T-helper 9 cell (primary cell): ENCODE measurements around the gene COX8A.
"Not testable (repeated sequence)": the region's sequence is repeated elsewhere in the genome, so short reads cannot be mapped to it uniquely, and the experiment has no call there.

ENCODE experiments used
- DNase-seq: peaks from one replicate; pipeline ENCODE4 v3.0.0-alpha.2; 2020

COX8A gene

GRCh38 chr11:63970902-63971301 is 3.5 kb upstream of the COX8A start:
- DNase-seq, result no peak

- not testable (repeated sequence) for DNase-seq
Observed at GRCh38 chr11:63973912-63974258, 535 bp upstream of the COX8A start.

GRCh38 chr11:63978551-63979239 is 4.3 kb downstream of the COX8A start:
- DNase-seq, result no peak

- no peak for DNase-seq
Observed at GRCh38 chr11:63979426-63979825, 5.0 kb downstream of the COX8A start.

- DNase-seq, result peak; percentile 55
Observed at GRCh38 chr11:63985812-63986155, 11.4 kb downstream of the COX8A start.

- peak; percentile 79 for DNase-seq
Observed at GRCh38 chr11:63986156-63986931, 11.9 kb downstream of the COX8A start, which contains the start of gene OTUB1. TSS of gene OTUB1 (plus strand) at chr11:63986438. CDS start at chr11:63986457, 19 bp downstream.

- no peak for DNase-seq
Observed at GRCh38 chr11:63986932-63987513, 12.6 kb downstream of the COX8A start.

- DNase-seq, result no peak
Observed at GRCh38 chr11:63991558-63991957, 17.1 kb downstream of the COX8A start.

GRCh38 chr11:63993100-63993499 is 18.7 kb downstream of the COX8A start:
- no peak for DNase-seq

GRCh38 chr11:63993993-63994392 is 19.6 kb downstream of the COX8A start:
- no peak for DNase-seq

- no peak for DNase-seq
Observed at GRCh38 chr11:63996512-63996911, 22.1 kb downstream of the COX8A start.

- no peak for DNase-seq
Observed at GRCh38 chr11:63997104-63997700, 22.8 kb downstream of the COX8A start.

- DNase-seq, result no peak
Observed at GRCh38 chr11:63997801-63998337, 23.4 kb downstream of the COX8A start.

GRCh38 chr11:63998558-63999348 is 24.3 kb downstream of the COX8A start:
- DNase-seq, result no peak

GRCh38 chr11:63999349-64000025 is 25.1 kb downstream of the COX8A start:
- peak; percentile 55 for DNase-seq

- peak; percentile 70 for DNase-seq
Observed at GRCh38 chr11:64000026-64000739, 25.8 kb downstream of the COX8A start.

GRCh38 chr11:64000740-64001483 is 26.5 kb downstream of the COX8A start:
- no peak for DNase-seq

- DNase-seq, result no peak
Observed at GRCh38 chr11:64001484-64002420, 27.3 kb downstream of the COX8A start.
